Psoas muscle (tissue), 8 donors: ENCODE measurements around the gene FBXO48. TPM values are rescaled to one million over a fixed set of nuclear protein-coding genes. Genes with fewer than 3 reads are reported as not detected.

ENCODE experiments used
- ATAC-seq, 4 donors: fragments of 200-7000 bp; cut with Tn5 transposase; one replicate each; pipeline ENCODE4 v1.9.1; 2020; ENCODE audit warnings: moderate library complexity in 3 of 4, mild to moderate bottlenecking in 2 of 4
- DNase-seq, 2 donors: peaks; one replicate each; pipeline ENCODE4 v3.0.0-alpha.2; 2020
- H3K27ac ChIP-seq: fragments of 200-600 bp; one replicate; pipeline ENCODE4 v1.8.0; 2022
- H3K27me3 ChIP-seq, 3 donors: fragments of 200-600 bp in 1 of 3; one replicate each; pipeline versions ENCODE4 v1.6.1 to v1.8.0; 2013 to 2022; ENCODE audit warnings: low read length in 2 of 3, mild to moderate bottlenecking in 2 of 3, moderate library complexity in 1 of 3; ENCODE audit not compliant: insufficient read depth in 3 of 3
- H3K36me3 ChIP-seq, 2 donors: fragments of 200-600 bp in 1 of 2; one replicate each; pipeline versions ENCODE4 v1.6.1 to v1.8.0; 2013 to 2022; ENCODE audit warnings: low read depth in 1 of 2, mild to moderate bottlenecking in 1 of 2, moderate library complexity in 1 of 2; ENCODE audit not compliant: insufficient read depth in 1 of 2
- H3K4me1 ChIP-seq: fragments of 200-600 bp; one replicate; pipeline ENCODE4 v1.8.0; 2022
- H3K4me3 ChIP-seq: fragments of 200-600 bp; one replicate; pipeline ENCODE4 v1.8.0; 2022; ENCODE audit warnings: mild to moderate bottlenecking
- H3K9me3 ChIP-seq: fragments of 200-600 bp; one replicate; pipeline ENCODE4 v1.8.0; 2022
- CTCF ChIP-seq: fragments of 200-600 bp; IDR thresholded peaks from one replicate; pipeline ENCODE4 v1.8.0; 2022; ENCODE audit warnings: antibody characterized with exemption
- WGBS, 3 donors: extraction: QIAGEN DNeasy Blood & Tissue Kit; methylation state at CpG; one replicate each; pipeline versions ENCODE4 v1.1.6 to v1.1.7; 2013; 5-methylcytosine and 5-hydroxymethylcytosine counted together
- intact Hi-C, 2 donors: fragments of 100-400 bp; cut with DNase I; formaldehyde crosslinking; loops; one replicate each; pipeline versions ENCODE4 v1.11.0 to v1.14.2; 2022
- polyA plus RNA-seq, 3 donors: library from polyadenylated mRNA; stranded (reverse); fragments of 200-250 nt; gene quantifications; one replicate each; pipeline ENCODE4 v1.2.3, GENCODE V29; 2013
- total RNA-seq, 4 donors: library from RNA; stranded (reverse); fragmentation: NEBNext Ultra II Directional in 2 of 4; extraction: Animal tissue kit (Norgen Biotek cat#: 25700) in 2 of 4; gene quantifications; one replicate each; pipeline versions ENCODE4 v1.2.1 to v1.2.4, GENCODE V29; 2021 to 2023
- donor health status: healthy with polysubstance abuse.
- donor health status: DM: no; HTN: no; CAD: no; lungs with moderate emphysema.
- donor health status: Bipolar disorder and iron deficiency.
- donor health status: healthy.
- donor health status: DM: yes; HTN: yes; CAD: no.
- donor health status: DM: no; HTN: no; CAD: no.
- donor health status: DM: no; HTN: no; CAD: no.
- donor health status: DM: yes; HTN: yes; CAD: no.

The FBXO48 gene
- total and polyA plus RNA-seq, 7 donors: 0.57 to 4.3 (median 0.97) TPM

GRCh38 chr2:68423966-68424650, 43.0 kb downstream of the FBXO48 start:
- Histone ChIP-seq H3K4me3 (no peak overlapping the region), H3K9me3 (no peaks in the 10 kb centered on the region), H3K27me3 (peaks cover 0 to 2% (median 2%) of the 10 kb centered on the region in 3 donors), H3K36me3 (no peaks in the 10 kb centered on the region), H3K27ac (no peak overlapping the region), H3K4me1 (no peaks in the 10 kb centered on the region)
- DNase-seq (no peak), ATAC-seq (no peak)
- WGBS, 3 donors: 42 to 58% (median 47%) methylated on average over 2 of the region's 2 CpGs
- intact Hi-C loops: no loop called here
- no peak for TF ChIP-seq CTCF

GRCh38 chr2:68420254-68420910, 46.7 kb downstream of the FBXO48 start:
- peaks cover 0 to 2% (median 2%) of the 10 kb centered on the region in 3 donors for H3K27me3 ChIP-seq
- H3K27ac ChIP-seq: no peak overlapping the region
- DNase-seq (no peak), ATAC-seq (no peak)
- H3K36me3 ChIP-seq: no peaks in the 10 kb centered on the region
- H3K4me3 ChIP-seq: no peak overlapping the region
- no peaks in the 10 kb centered on the region for H3K9me3 ChIP-seq
- 69 to 81% (median 70%) methylated on average over 3 of the region's 3 CpGs for WGBS, 3 donors
- TF ChIP-seq CTCF: no peak
- intact Hi-C loops: no loop called here
- no peaks in the 10 kb centered on the region for H3K4me1 ChIP-seq

GRCh38 chr2:68418855-68419254, 48.2 kb downstream of the FBXO48 start:
- DNase-seq (no peak), ATAC-seq (no peak)
- WGBS, 3 donors: 52 to 60% (median 54%) methylated on average over 3 of the region's 3 CpGs
- Histone ChIP-seq H3K27me3 (peaks cover 0 to 2% (median 2%) of the 10 kb centered on the region in 3 donors), H3K36me3 (no peaks in the 10 kb centered on the region), H3K27ac (no peak overlapping the region), H3K4me1 (no peaks in the 10 kb centered on the region), H3K9me3 (no peaks in the 10 kb centered on the region), H3K4me3 (no peak overlapping the region)
- no peak for TF ChIP-seq CTCF
- intact Hi-C loops: no loop called here

GRCh38 chr2:68418419-68418818, 48.7 kb downstream of the FBXO48 start:
- ATAC-seq (no peak), DNase-seq (no peak)
- Histone ChIP-seq H3K4me1 (no peaks in the 10 kb centered on the region), H3K36me3 (no peaks in the 10 kb centered on the region), H3K4me3 (no peak overlapping the region), H3K27me3 (peaks cover 0 to 2% (median 2%) of the 10 kb centered on the region in 3 donors), H3K27ac (no peak overlapping the region), H3K9me3 (no peaks in the 10 kb centered on the region)
- 38 to 48% (median 39%) methylated on average over 1 of the region's 1 CpG for WGBS, 3 donors
- no peak for TF ChIP-seq CTCF
- intact Hi-C loops: no loop called here
